Measurements from ENCODE around the gene ALOX12.
"Not testable (repeated sequence)": the region's sequence is repeated elsewhere in the genome, so short reads cannot be mapped to it uniquely, and the experiment has no call there.

The ALOX12 gene

DNA sequence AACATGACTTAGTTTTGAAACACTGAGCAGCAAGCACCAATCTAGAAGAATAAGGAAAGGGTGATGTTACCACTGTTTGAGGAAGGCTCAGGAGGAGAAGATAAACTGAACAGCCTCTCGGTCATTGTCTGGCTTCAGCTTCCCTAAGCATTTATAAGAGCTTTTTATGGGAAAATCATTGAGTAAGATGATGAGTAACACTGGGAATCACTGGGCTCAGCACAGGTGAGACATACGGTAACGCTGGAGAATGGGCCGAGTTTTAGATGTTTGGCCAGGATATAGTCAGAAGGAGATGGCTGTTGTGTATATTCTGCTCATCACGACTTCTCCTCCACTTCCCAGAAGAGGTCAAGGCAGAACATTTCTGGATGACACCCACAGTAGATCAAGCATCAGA, 42.2 kb upstream of the ALOX12 start:
- no peaks in the 10 kb centered on the region for H3K79me2 ChIP-seq (ENCODE audit: low read length)
- no peaks in the 10 kb centered on the region for H3K27me3 ChIP-seq (ENCODE audit: low read depth, low read length)
- H3K4me1 ChIP-seq (ENCODE audit: low read length), result peaks cover 5% of the 10 kb centered on the region; the same call in 1 of the 2 replicates
- H3K9me3 ChIP-seq (ENCODE audit: insufficient read depth, low read length), result no peaks in the 10 kb centered on the region
- no peaks in the 10 kb centered on the region for H3K36me3 ChIP-seq (replicated peaks; ENCODE audit: low read depth, low read length)
- H2AFZ ChIP-seq (ENCODE audit: low read depth, low read length), result no peak overlapping the region
- no peaks in the 10 kb centered on the region for H4K20me1 ChIP-seq (ENCODE audit: insufficient read depth, low read length)
- H3K4me3 ChIP-seq (ENCODE audit: low read length), result no peak overlapping the region
- no peak for TF ChIP-seq EZH2phosphoT487 (IDR thresholded peaks at IDR 0.05; ENCODE audit: low read depth)
- TF ChIP-seq, protein P1, sequence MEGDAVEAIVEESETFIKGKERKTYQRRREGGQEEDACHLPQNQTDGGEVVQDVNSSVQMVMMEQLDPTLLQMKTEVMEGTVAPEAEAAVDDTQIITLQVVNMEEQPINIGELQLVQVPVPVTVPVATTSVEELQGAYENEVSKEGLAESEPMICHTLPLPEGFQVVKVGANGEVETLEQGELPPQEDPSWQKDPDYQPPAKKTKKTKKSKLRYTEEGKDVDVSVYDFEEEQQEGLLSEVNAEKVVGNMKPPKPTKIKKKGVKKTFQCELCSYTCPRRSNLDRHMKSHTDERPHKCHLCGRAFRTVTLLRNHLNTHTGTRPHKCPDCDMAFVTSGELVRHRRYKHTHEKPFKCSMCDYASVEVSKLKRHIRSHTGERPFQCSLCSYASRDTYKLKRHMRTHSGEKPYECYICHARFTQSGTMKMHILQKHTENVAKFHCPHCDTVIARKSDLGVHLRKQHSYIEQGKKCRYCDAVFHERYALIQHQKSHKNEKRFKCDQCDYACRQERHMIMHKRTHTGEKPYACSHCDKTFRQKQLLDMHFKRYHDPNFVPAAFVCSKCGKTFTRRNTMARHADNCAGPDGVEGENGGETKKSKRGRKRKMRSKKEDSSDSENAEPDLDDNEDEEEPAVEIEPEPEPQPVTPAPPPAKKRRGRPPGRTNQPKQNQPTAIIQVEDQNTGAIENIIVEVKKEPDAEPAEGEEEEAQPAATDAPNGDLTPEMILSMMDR (IDR thresholded peaks at IDR 0.05; ENCODE audit: low read depth, low read length), result no peak
- no peak overlapping the region for H3K27ac ChIP-seq (ENCODE audit: low read length)
- H3K4me2 ChIP-seq (ENCODE audit: low read length), result no peak overlapping the region
- no peak overlapping the region for H3K9ac ChIP-seq (ENCODE audit: low read length)

DNA sequence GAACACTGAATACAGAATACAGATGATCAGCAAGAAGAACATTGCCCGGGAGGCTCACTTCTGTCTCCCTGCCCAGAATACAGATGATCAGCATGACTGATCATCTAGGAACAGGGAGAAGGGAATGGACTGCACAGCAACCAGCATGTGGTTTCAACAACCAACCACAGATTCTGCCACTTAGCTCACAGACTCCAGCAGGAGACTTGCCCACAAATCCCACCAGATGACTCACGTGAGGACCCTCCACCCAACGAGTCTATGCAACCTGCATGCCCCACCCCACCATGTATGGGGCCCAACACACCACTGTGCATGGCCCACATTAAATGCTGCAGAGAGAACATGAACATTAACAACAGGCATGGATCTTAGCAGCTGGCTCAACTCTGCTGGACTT, 36.1 kb upstream of the ALOX12 start:
- Histone ChIP-seq H4K20me1 (ENCODE audit: insufficient read depth, low read length) (no peaks in the 10 kb centered on the region), H3K9me3 (ENCODE audit: insufficient read depth, low read length) (no peaks in the 10 kb centered on the region), H3K4me1 (ENCODE audit: low read length) (peaks cover 5% of the 10 kb centered on the region; the same call in 1 of the 2 replicates), H2AFZ (ENCODE audit: low read depth, low read length) (no peak overlapping the region), H3K27me3 (ENCODE audit: low read depth, low read length) (no peaks in the 10 kb centered on the region), H3K4me2 (ENCODE audit: low read length) (no peak overlapping the region), H3K27ac (ENCODE audit: low read length) (no peak overlapping the region), H3K4me3 (ENCODE audit: low read length) (no peak overlapping the region), H3K36me3 (replicated peaks; ENCODE audit: low read depth, low read length) (no peaks in the 10 kb centered on the region), H3K79me2 (ENCODE audit: low read length) (no peaks in the 10 kb centered on the region), H3K9ac (ENCODE audit: low read length) (no peak overlapping the region)
- TF ChIP-seq, protein P1 (IDR thresholded peaks at IDR 0.05; ENCODE audit: low read depth, low read length), result no peak
- TF ChIP-seq EZH2phosphoT487 (IDR thresholded peaks at IDR 0.05; ENCODE audit: low read depth), result no peak

DNA sequence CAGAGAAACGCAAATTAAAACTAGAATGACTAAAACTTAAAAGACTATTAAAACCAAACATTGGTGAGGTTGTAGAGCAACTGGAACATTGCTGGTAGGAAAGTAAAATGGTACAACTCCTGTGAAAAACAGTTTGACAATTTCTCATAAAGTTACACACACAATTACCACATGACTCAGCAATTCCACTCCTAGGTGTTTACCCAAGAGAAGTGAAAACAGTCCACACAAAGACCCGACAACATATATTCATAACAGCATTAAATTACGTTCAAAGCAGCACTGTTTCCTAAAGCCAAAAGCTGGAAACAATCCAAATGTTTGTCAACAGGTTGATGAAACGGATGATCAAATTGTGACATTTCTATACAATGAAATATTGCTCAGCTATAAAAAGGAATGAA, 26.5 kb upstream of the ALOX12 start:
- Histone ChIP-seq H3K4me1 (ENCODE audit: low read length) (no peaks in the 10 kb centered on the region), H4K20me1 (ENCODE audit: insufficient read depth, low read length) (no peaks in the 10 kb centered on the region), H3K27ac (ENCODE audit: low read length) (no peak overlapping the region), H3K4me3 (ENCODE audit: low read length) (no peak overlapping the region), H2AFZ (ENCODE audit: low read depth, low read length) (no peak overlapping the region), H3K9ac (ENCODE audit: low read length) (no peak overlapping the region), H3K36me3 (replicated peaks; ENCODE audit: low read depth, low read length) (no peaks in the 10 kb centered on the region), H3K79me2 (ENCODE audit: low read length) (no peaks in the 10 kb centered on the region), H3K9me3 (ENCODE audit: insufficient read depth, low read length) (no peaks in the 10 kb centered on the region), H3K4me2 (ENCODE audit: low read length) (no peak overlapping the region), H3K27me3 (ENCODE audit: low read depth, low read length) (no peaks in the 10 kb centered on the region)
- TF ChIP-seq EZH2phosphoT487 (IDR thresholded peaks at IDR 0.05; ENCODE audit: low read depth), result no peak
- TF ChIP-seq, protein P1 (IDR thresholded peaks at IDR 0.05; ENCODE audit: low read depth, low read length), result no peak

DNA sequence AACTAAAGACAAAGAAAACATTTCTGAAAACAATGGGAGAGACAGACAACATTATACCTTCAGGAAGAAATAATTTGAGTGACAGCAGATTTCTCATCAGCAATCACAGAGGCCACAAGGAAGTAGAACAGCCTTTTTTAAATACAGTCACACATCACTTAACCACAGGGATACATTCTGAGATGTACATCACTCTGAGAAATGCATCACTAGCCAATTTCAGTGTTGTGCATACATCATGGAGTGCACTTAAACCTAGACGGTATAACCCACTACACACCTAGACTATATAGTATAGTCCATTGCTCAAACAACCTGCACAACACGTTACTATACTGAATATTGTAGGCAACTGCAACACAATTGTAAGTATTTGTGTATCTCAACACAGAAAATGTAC, 24.9 kb upstream of the ALOX12 start:
- no peak overlapping the region for H3K4me3 ChIP-seq (ENCODE audit: low read length)
- H3K79me2 ChIP-seq (ENCODE audit: low read length), result no peaks in the 10 kb centered on the region
- H3K27ac ChIP-seq (ENCODE audit: low read length), result no peak overlapping the region
- no peaks in the 10 kb centered on the region for H3K9me3 ChIP-seq (ENCODE audit: insufficient read depth, low read length)
- no peaks in the 10 kb centered on the region for H4K20me1 ChIP-seq (ENCODE audit: insufficient read depth, low read length)
- H3K9ac ChIP-seq (ENCODE audit: low read length), result no peak overlapping the region
- no peak overlapping the region for H3K4me2 ChIP-seq (ENCODE audit: low read length)
- TF ChIP-seq, protein P1 (IDR thresholded peaks at IDR 0.05; ENCODE audit: low read depth, low read length), result no peak
- no peak for TF ChIP-seq EZH2phosphoT487 (IDR thresholded peaks at IDR 0.05; ENCODE audit: low read depth)
- no peaks in the 10 kb centered on the region for H3K4me1 ChIP-seq (ENCODE audit: low read length)
- no peak overlapping the region for H2AFZ ChIP-seq (ENCODE audit: low read depth, low read length)
- H3K36me3 ChIP-seq (replicated peaks; ENCODE audit: low read depth, low read length), result no peaks in the 10 kb centered on the region
- no peaks in the 10 kb centered on the region for H3K27me3 ChIP-seq (ENCODE audit: low read depth, low read length)

DNA sequence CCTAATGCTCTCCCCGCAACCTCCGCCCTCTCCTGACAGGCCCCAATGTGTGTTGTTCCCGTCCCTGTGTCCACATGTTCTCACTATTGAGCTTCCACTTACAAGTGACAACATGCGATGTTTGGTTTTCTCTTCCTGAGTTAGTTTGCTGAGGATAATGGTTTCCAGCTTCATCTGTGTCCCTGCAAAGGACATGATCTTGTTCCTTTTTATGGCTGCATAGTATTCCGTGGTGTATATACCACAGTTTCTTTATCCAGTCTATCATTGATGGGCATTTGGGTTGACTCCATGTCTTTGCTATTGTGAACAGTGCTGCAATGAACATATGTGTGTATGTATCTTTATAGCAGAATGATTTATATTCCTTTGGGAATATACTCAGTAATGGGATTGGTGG, 16.4 kb upstream of the ALOX12 start:
- not testable (repeated sequence) for H3K4me1 ChIP-seq (ENCODE audit: low read length); H4K20me1 ChIP-seq (ENCODE audit: insufficient read depth, low read length); H3K27me3 ChIP-seq (ENCODE audit: low read depth, low read length); H3K4me2 ChIP-seq (ENCODE audit: low read length); H3K79me2 ChIP-seq (ENCODE audit: low read length); H2AFZ ChIP-seq (ENCODE audit: low read depth, low read length); H3K4me3 ChIP-seq (ENCODE audit: low read length); H3K9me3 ChIP-seq (ENCODE audit: insufficient read depth, low read length); H3K27ac ChIP-seq (ENCODE audit: low read length); H3K36me3 ChIP-seq (replicated peaks; ENCODE audit: low read depth, low read length); H3K9ac ChIP-seq (ENCODE audit: low read length)
